ENCODE measurements around the gene CDK12.

DNA sequence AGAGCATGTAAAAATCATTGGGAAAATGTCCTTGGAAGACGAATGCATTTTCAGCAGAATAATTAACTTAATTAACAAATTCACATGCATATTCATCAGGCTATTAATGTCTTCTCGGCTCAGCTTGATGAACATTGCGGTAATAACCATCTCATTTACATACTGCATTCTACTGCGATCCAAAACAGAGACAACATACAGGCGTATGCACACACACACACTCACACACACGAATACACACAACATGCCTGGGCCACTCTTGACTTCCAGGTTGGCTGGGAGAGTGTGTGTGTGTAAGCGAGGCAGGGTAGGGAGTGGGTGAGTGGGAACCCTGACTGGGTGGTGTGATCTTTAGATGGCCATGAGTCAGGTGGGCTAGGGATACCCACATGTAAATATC lies 101.7 kb downstream of the CDK12 start:
- TF ChIP-seq, protein P1, sequence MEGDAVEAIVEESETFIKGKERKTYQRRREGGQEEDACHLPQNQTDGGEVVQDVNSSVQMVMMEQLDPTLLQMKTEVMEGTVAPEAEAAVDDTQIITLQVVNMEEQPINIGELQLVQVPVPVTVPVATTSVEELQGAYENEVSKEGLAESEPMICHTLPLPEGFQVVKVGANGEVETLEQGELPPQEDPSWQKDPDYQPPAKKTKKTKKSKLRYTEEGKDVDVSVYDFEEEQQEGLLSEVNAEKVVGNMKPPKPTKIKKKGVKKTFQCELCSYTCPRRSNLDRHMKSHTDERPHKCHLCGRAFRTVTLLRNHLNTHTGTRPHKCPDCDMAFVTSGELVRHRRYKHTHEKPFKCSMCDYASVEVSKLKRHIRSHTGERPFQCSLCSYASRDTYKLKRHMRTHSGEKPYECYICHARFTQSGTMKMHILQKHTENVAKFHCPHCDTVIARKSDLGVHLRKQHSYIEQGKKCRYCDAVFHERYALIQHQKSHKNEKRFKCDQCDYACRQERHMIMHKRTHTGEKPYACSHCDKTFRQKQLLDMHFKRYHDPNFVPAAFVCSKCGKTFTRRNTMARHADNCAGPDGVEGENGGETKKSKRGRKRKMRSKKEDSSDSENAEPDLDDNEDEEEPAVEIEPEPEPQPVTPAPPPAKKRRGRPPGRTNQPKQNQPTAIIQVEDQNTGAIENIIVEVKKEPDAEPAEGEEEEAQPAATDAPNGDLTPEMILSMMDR (IDR thresholded peaks at IDR 0.05; ENCODE audit: low read length) = no peak
- no peak for TF ChIP-seq EZH2 (IDR thresholded peaks at IDR 0.05; ENCODE audit: borderline replicate concordance, low read length)

Data from OCI-LY1 (cell line).